Activated CD8-positive, alpha-beta memory T cell treated with anti-CD3 and anti-CD28 coated beads for 1 hour (primary cell): Measurements from ENCODE around the gene PTGER2.
A peak's percentile ranks its signal among the peaks of the same experiment; 100 is the strongest.

Source experiments
- DNase-seq, 2 donors: peaks; one replicate each; pipeline ENCODE4 v3.0.0-alpha.2; 2020; ENCODE audit warnings: low read depth in 1 of 2; ENCODE audit errors: extremely low read depth in 1 of 2

The PTGER2 gene

GRCh38 chr14:52313903-52314594, at the start of gene PTGER2:
Gene PTGER2 (plus strand): TSS chr14:52314312. CDS start chr14:52314549, 237 bp downstream.
- peak; percentile 30 to 67 for DNase-seq

- no peak for DNase-seq
Measured at GRCh38 chr14:52265253-52265652, 48.9 kb upstream of the PTGER2 start.

- no peak for DNase-seq
Measured at GRCh38 chr14:52266179-52266578, 47.9 kb upstream of the PTGER2 start.

- no peak for DNase-seq
Measured at GRCh38 chr14:52266782-52267181, 47.3 kb upstream of the PTGER2 start.

GRCh38 chr14:52267501-52268278, 46.4 kb upstream of the PTGER2 start, which contains the start of gene PTGDR:
Gene PTGDR (plus strand): TSS chr14:52267698. CDS start chr14:52267815, 117 bp downstream.
- DNase-seq: peak in 1 of 2 donors; percentile 24

- DNase-seq: no peak
Measured at GRCh38 chr14:52268279-52269061, 45.6 kb upstream of the PTGER2 start.

GRCh38 chr14:52269100-52269499, 45.0 kb upstream of the PTGER2 start:
- no peak for DNase-seq

GRCh38 chr14:52269982-52270381, 44.1 kb upstream of the PTGER2 start:
- DNase-seq: no peak

GRCh38 chr14:52271538-52271937, 42.6 kb upstream of the PTGER2 start:
- no peak for DNase-seq

- no peak for DNase-seq
Measured at GRCh38 chr14:52272375-52272774, 41.7 kb upstream of the PTGER2 start.

GRCh38 chr14:52275372-52275771, 38.7 kb upstream of the PTGER2 start:
- no peak for DNase-seq

- DNase-seq: no peak
Measured at GRCh38 chr14:52277552-52277951, 36.6 kb upstream of the PTGER2 start.

GRCh38 chr14:52279408-52279807, 34.7 kb upstream of the PTGER2 start:
- DNase-seq: no peak

- no peak for DNase-seq
Measured at GRCh38 chr14:52283099-52283498, 31.0 kb upstream of the PTGER2 start.

GRCh38 chr14:52286661-52287649, 27.2 kb upstream of the PTGER2 start:
- DNase-seq: no peak

- no peak for DNase-seq
Measured at GRCh38 chr14:52296378-52296777, 17.7 kb upstream of the PTGER2 start.

GRCh38 chr14:52298795-52299194, 15.3 kb upstream of the PTGER2 start:
- DNase-seq: no peak

GRCh38 chr14:52299692-52300278, 14.3 kb upstream of the PTGER2 start:
- DNase-seq: no peak

- DNase-seq: no peak
Measured at GRCh38 chr14:52303236-52303635, 10.9 kb upstream of the PTGER2 start.
